IMR-90 (cell line): ENCODE measurements around the gene MBIP. TPM values are rescaled to one million over a fixed set of nuclear protein-coding genes. Genes with fewer than 3 reads are reported as not detected.

Experiments used
- ATAC-seq: fragments of 200-7000 bp; cut with Tn5 transposase; 2 replicates; pipeline ENCODE4 v1.9.1; 2020; ENCODE audit warnings: low read depth, mild to moderate bottlenecking, moderate library complexity
- BruUV-seq: library from RNA; stranded (reverse); fragments of 400-500 nt; replicated peaks from 2 replicates; lab custom pipeline; 2021; lab: Mats Ljungman, UMichigan
- CTCF ChIA-PET: fragments of 300-600 bp; formaldehyde crosslinking; extraction: SDS; loops from one replicate; lab custom pipeline; 2021; ENCODE audit warnings: antibody characterized with exemption; lab: Yijun Ruan, JAX
- POLR2A ChIA-PET: fragments of 300-600 bp; sonication (Branson Sonifier 250); formaldehyde crosslinking; loops from one replicate; lab custom pipeline; 2022; ENCODE audit warnings: antibody characterized with exemption; ENCODE audit not compliant: unreplicated experiment; lab: Charles Lee
- DNase-seq: peaks from one replicate; pipeline ENCODE4 v3.0.0; 2013
- H2AFZ ChIP-seq: replicated peaks from 2 replicates; pipeline ENCODE3; 2013; ENCODE audit warnings: low read length, mild to moderate bottlenecking; ENCODE audit not compliant: poor library complexity
- H2AK5ac ChIP-seq: 2 replicates; pipeline ENCODE4 v1.6.1; 2013; ENCODE audit warnings: low read depth, low read length, inconsistent platforms
- H2AK9ac ChIP-seq: replicated peaks from 2 replicates; pipeline ENCODE3; 2013; ENCODE audit warnings: mild to moderate bottlenecking, low read depth, low read length, moderate library complexity; ENCODE audit not compliant: poor library complexity
- H2BK120ac ChIP-seq: 2 replicates; pipeline ENCODE4 v1.6.1; 2013; ENCODE audit warnings: low read depth, low read length, inconsistent platforms
- H2BK15ac ChIP-seq: 3 replicates; pipeline ENCODE4 v1.6.1; 2013; ENCODE audit warnings: low read depth, low read length, inconsistent platforms
- H2BK20ac ChIP-seq: 2 replicates; pipeline ENCODE4 v1.6.1; 2013; ENCODE audit warnings: low read depth, mild to moderate bottlenecking, inconsistent platforms, low read length, moderate library complexity
- H2BK5ac ChIP-seq: 2 replicates; pipeline ENCODE4 v1.6.1; 2013; ENCODE audit warnings: mild to moderate bottlenecking, low read depth, low read length, inconsistent platforms; ENCODE audit not compliant: poor library complexity, severe bottlenecking
- H3K14ac ChIP-seq: replicated peaks from 2 replicates; pipeline ENCODE4 v1.6.1; 2013; ENCODE audit warnings: low read depth, low read length, inconsistent platforms
- H3K18ac ChIP-seq: 2 replicates; pipeline ENCODE4 v1.6.1; 2013; ENCODE audit warnings: low read depth, low read length, control low read depth
- H3K23ac ChIP-seq: 2 replicates; pipeline ENCODE4 v1.6.1; 2013; ENCODE audit warnings: low read depth, low read length, inconsistent platforms
- H3K27ac ChIP-seq: 2 replicates; pipeline ENCODE4 v1.5.1; 2013; ENCODE audit warnings: mild to moderate bottlenecking, control low read depth, low read length; ENCODE audit not compliant: insufficient read depth
- H3K27me3 ChIP-seq: 2 replicates; pipeline ENCODE4 v1.6.1; 2013; ENCODE audit warnings: low read length; ENCODE audit not compliant: control insufficient read depth, insufficient read depth
- H3K36me3 ChIP-seq: 2 replicates; pipeline ENCODE4 v1.6.1; 2013; ENCODE audit warnings: low read length, mixed read lengths; ENCODE audit not compliant: control insufficient read depth, insufficient read depth
- H3K4ac ChIP-seq: 2 replicates; pipeline ENCODE4 v1.6.1; 2013; ENCODE audit warnings: low read depth, low read length, inconsistent platforms
- H3K4me1 ChIP-seq: 2 replicates; pipeline ENCODE4 v1.6.1; 2013; ENCODE audit warnings: low read length, mixed read lengths; ENCODE audit not compliant: control insufficient read depth, insufficient read depth
- H3K4me2 ChIP-seq: 2 replicates; pipeline ENCODE4 v1.6.1; 2013; ENCODE audit warnings: low read depth, mild to moderate bottlenecking, control low read depth, low read length, moderate library complexity
- H3K4me3 ChIP-seq: 2 replicates; pipeline ENCODE4 v1.5.1; 2013; ENCODE audit warnings: low read depth, mild to moderate bottlenecking, control low read depth, low read length, moderate library complexity; ENCODE audit not compliant: insufficient read depth
- H3K56ac ChIP-seq: 2 replicates; pipeline ENCODE4 v1.6.1; 2013; ENCODE audit warnings: low read length, inconsistent platforms; ENCODE audit not compliant: insufficient read depth; ENCODE audit errors: extremely low read depth
- H3K79me1 ChIP-seq, 2 experiments: 2 replicates each; pipeline ENCODE4 v1.6.1; 2013; ENCODE audit warnings: low read length in 2 of 2, inconsistent platforms in 1 of 2, low read depth in 1 of 2
- H3K9ac ChIP-seq: 2 replicates; pipeline ENCODE4 v1.6.1; 2013; ENCODE audit warnings: low read depth, low read length, control low read depth
- H3K9me1 ChIP-seq: 2 replicates; pipeline ENCODE4 v1.6.1; 2013; ENCODE audit warnings: low read length, inconsistent platforms; ENCODE audit not compliant: insufficient read depth
- H3K9me3 ChIP-seq: 2 replicates; pipeline ENCODE4 v1.6.1; 2013; ENCODE audit warnings: low read length; ENCODE audit not compliant: control insufficient read depth, insufficient read depth
- H4K20me1 ChIP-seq: 2 replicates; pipeline ENCODE4 v1.6.1; 2013; ENCODE audit warnings: low read length, inconsistent platforms; ENCODE audit not compliant: insufficient read depth
- H4K5ac ChIP-seq: 2 replicates; pipeline ENCODE4 v1.6.1; 2013; ENCODE audit warnings: mild to moderate bottlenecking, low read depth, low read length, control low read depth
- H4K8ac ChIP-seq, 2 experiments: 2 replicates each; pipeline ENCODE4 v1.6.1; 2013; ENCODE audit warnings: low read depth in 2 of 2, low read length in 2 of 2, control low read depth in 1 of 2, inconsistent platforms in 1 of 2
- H4K91ac ChIP-seq: 2 replicates; pipeline ENCODE4 v1.6.1; 2013; ENCODE audit warnings: low read depth, low read length, inconsistent platforms; ENCODE audit not compliant: insufficient read depth
- BHLHE40 ChIP-seq: fragments of 150-350 bp; IDR thresholded peaks from 2 replicates; pipeline ENCODE4 v1.6.1; 2016; ENCODE audit warnings: mild to moderate bottlenecking, low read depth, low read length
- CEBPB ChIP-seq: IDR thresholded peaks from 2 replicates; pipeline ENCODE4 v1.6.1; 2012; ENCODE audit warnings: low read depth, low read length, improper control_type of control experiment
- ELK1 ChIP-seq: fragments of 150-350 bp; IDR thresholded peaks from 2 replicates; pipeline ENCODE4 v1.6.1; 2016; ENCODE audit warnings: low read depth, mild to moderate bottlenecking, low read length, moderate library complexity, borderline replicate concordance
- FOS ChIP-seq: fragments of 150-350 bp; IDR thresholded peaks from 2 replicates; pipeline ENCODE4 v1.6.1; 2016; ENCODE audit warnings: low read depth, low read length
- MAZ ChIP-seq: IDR thresholded peaks from 2 replicates; pipeline ENCODE4 v1.6.1; 2012; ENCODE audit warnings: low read depth, mild to moderate bottlenecking, low read length, improper control_type of control experiment, moderate library complexity, borderline replicate concordance
- NFE2L2 ChIP-seq: fragments of 150-350 bp; IDR thresholded peaks from 2 replicates; pipeline ENCODE4 v1.6.1; 2016; ENCODE audit warnings: low read depth, mild to moderate bottlenecking, low read length
- RAD21 ChIP-seq: IDR thresholded peaks from 2 replicates; pipeline ENCODE4 v1.6.1; 2012; ENCODE audit warnings: low read length, improper control_type of control experiment
- RFX5 ChIP-seq: IDR thresholded peaks from 2 replicates; pipeline ENCODE4 v1.8.0; 2012; ENCODE audit warnings: low read depth, mild to moderate bottlenecking, low read length, moderate library complexity
- WGBS, 2 experiments: methylation state at CpG; one replicate each; pipeline versions ENCODE4 v1.1.5 to v1.1.7; 2013; ENCODE audit warnings: missing lambda C conversion rate in 2 of 2; ENCODE audit not compliant: insufficient read length in 1 of 2; ENCODE audit errors: extremely low coverage in 2 of 2; 5-methylcytosine and 5-hydroxymethylcytosine counted together
- dilution Hi-C: fragments of 300-500 bp; cut with HindIII; formaldehyde crosslinking; loops from one replicate; pipeline ENCODE4 v1.14.3; 2018; ENCODE audit warnings: low sequenced_read_pairs; ENCODE audit not compliant: unreplicated experiment
- in situ Hi-C: fragments of 300-500 bp; cut with MboI; formaldehyde crosslinking; loops from 3 replicates; pipeline ENCODE4 v1.14.3; 2019; ENCODE audit warnings: low sequenced_read_pairs, inconsistent platforms, mixed read lengths
- intact Hi-C: fragments of 100-400 bp; cut with micrococcal nuclease; formaldehyde crosslinking; loops from 2 replicates; pipeline ENCODE4 v1.10.0; 2022
- polyA plus RNA-seq, 3 experiments: library from polyadenylated mRNA; depleted of rRNA; stranded (reverse); fragments of >200 nt; gene quantifications; 2 replicates each; pipeline ENCODE4 v1.2.3, GENCODE V29; 2012; ENCODE audit warnings: low replicate concordance in 1 of 3
- total RNA-seq: library from RNA; depleted of rRNA; stranded (reverse); fragments of >200 nt; gene quantifications from 2 replicates; pipeline ENCODE4 v1.2.3, GENCODE V29; 2012

The MBIP gene
- total and polyA plus RNA-seq, 2 of the 4 experiments (the other 2 are of a cell fraction): 9.3 to 17.4 TPM

GRCh38 chr14:36367985-36368774 lies 47.7 kb upstream of the MBIP start:
- Histone ChIP-seq H4K20me1 (no peaks in the 10 kb centered on the region), H3K79me1 (no peaks in the 10 kb centered on the region), H3K9ac (no peak overlapping the region), H3K18ac (no peak overlapping the region), H4K8ac (no peak overlapping the region), H3K9me3 (no peaks in the 10 kb centered on the region), H3K4ac (no peak overlapping the region), H2AFZ (no peak overlapping the region), H3K4me1 (no peaks in the 10 kb centered on the region), H3K4me3 (no peak overlapping the region), H2BK20ac (no peak overlapping the region), H3K27ac (no peak overlapping the region), H3K56ac (no peak overlapping the region), H3K4me2 (no peak overlapping the region), H3K23ac (no peak overlapping the region), H3K36me3 (no peaks in the 10 kb centered on the region), H4K5ac (no peak overlapping the region), H2BK15ac (no peak overlapping the region), H2AK9ac (no peak overlapping the region), H2BK120ac (no peak overlapping the region), H2AK5ac (no peak overlapping the region), H4K91ac (no peak overlapping the region), H2BK5ac (no peak overlapping the region), H3K27me3 (no peaks in the 10 kb centered on the region), H3K9me1 (no peaks in the 10 kb centered on the region), H3K14ac (no peak overlapping the region)
- intact Hi-C loops: no loop called here
- WGBS, 2 experiments: no CpG with 5 or more reads among the region's 6 CpGs
- in situ Hi-C loops: no loop called here
- TF ChIP-seq ELK1 (no peak), NFE2L2 (no peak), CEBPB (no peak), MAZ (no peak), RAD21 (no peak), BHLHE40 (no peak), RFX5 (no peak), FOS (no peak)
- ATAC-seq (no peak), DNase-seq (no peak)
- ChIA-PET POLR2A (no interaction called here), CTCF (interaction anchor here (0.8 kb wide), 1 partner anchor 299 kb away, joined by 3 read pairs; no protein-coding TSS in a partner anchor)
- dilution Hi-C loops: no loop called here
- BruUV-seq: no TSS peak
